SK-N-SH treated with all-trans-retinoic acid at 6 μM for 48 hours (cell line): Measurements from ENCODE around the gene ITPR2.

Source experiments
- GLIS3 ChIP-seq: fragments of 250-450 bp; sonication (Bioruptor Pico); IDR thresholded peaks from 2 replicates; pipeline ENCODE4 v1.5.0; 2020; ENCODE audit warnings: mild to moderate bottlenecking, moderate library complexity
- RARB ChIP-seq: fragments of 250-450 bp; sonication (Bioruptor Pico); IDR thresholded peaks from 2 replicates; pipeline ENCODE4 v1.8.0; 2021; ENCODE audit warnings: mild to moderate bottlenecking, moderate library complexity
- TF ChIP-seq, protein P1 (sequence below): fragments of 250-450 bp; sonication (Bioruptor Pico); IDR thresholded peaks from 2 replicates; pipeline ENCODE4 v1.8.0; 2020; ENCODE audit warnings: mild to moderate bottlenecking, moderate library complexity, borderline replicate concordance
- TF ChIP-seq, protein P2 (sequence below): fragments of 250-450 bp; sonication (Bioruptor Pico); IDR thresholded peaks from 2 replicates; pipeline ENCODE4 v1.8.0; 2021; ENCODE audit warnings: low read depth, mild to moderate bottlenecking, moderate library complexity, borderline replicate concordance

DNA sequence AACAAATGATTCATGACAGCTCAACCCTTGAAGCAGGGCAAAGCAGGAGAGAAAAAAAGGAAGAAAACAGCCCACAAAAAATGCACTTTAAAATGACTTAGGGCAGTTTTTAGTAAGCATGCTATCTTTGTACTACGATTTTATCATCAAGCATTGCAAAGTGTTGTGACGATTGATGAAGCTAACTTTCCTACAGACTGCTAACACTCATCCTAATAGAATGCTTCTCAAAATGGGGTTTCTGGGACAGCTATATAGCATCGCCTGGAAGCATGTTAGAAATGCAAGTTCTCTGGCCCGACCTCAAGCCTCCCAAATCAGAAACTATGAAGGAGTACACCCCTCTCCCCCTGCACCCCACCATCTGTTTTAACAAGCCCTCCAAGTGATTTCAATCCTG, 381.2 kb downstream of the ITPR2 start:
- TF ChIP-seq, protein P1, sequence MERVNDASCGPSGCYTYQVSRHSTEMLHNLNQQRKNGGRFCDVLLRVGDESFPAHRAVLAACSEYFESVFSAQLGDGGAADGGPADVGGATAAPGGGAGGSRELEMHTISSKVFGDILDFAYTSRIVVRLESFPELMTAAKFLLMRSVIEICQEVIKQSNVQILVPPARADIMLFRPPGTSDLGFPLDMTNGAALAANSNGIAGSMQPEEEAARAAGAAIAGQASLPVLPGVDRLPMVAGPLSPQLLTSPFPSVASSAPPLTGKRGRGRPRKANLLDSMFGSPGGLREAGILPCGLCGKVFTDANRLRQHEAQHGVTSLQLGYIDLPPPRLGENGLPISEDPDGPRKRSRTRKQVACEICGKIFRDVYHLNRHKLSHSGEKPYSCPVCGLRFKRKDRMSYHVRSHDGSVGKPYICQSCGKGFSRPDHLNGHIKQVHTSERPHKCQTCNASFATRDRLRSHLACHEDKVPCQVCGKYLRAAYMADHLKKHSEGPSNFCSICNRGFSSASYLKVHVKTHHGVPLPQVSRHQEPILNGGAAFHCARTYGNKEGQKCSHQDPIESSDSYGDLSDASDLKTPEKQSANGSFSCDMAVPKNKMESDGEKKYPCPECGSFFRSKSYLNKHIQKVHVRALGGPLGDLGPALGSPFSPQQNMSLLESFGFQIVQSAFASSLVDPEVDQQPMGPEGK (CRISPR knock-in tag) = no peak
- TF ChIP-seq GLIS3 (CRISPR knock-in tag) (no peak), RARB (CRISPR knock-in tag) (no peak)
- TF ChIP-seq, protein P2, sequence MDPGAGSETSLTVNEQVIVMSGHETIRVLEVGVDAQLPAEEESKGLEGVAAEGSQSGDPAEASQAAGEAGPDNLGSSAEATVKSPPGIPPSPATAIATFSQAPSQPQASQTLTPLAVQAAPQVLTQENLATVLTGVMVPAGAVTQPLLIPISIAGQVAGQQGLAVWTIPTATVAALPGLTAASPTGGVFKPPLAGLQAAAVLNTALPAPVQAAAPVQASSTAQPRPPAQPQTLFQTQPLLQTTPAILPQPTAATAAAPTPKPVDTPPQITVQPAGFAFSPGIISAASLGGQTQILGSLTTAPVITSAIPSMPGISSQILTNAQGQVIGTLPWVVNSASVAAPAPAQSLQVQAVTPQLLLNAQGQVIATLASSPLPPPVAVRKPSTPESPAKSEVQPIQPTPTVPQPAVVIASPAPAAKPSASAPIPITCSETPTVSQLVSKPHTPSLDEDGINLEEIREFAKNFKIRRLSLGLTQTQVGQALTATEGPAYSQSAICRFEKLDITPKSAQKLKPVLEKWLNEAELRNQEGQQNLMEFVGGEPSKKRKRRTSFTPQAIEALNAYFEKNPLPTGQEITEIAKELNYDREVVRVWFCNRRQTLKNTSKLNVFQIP = no peak
